ENCODE results near the gene KNDC1. TPM values are rescaled to one million over a fixed set of nuclear protein-coding genes. Genes with fewer than 3 reads are reported as not detected.

KNDC1 gene
- total RNA-seq, 4 donors from 2014 or later, result 3.7 to 5.9 (median 4.8) TPM

DNA sequence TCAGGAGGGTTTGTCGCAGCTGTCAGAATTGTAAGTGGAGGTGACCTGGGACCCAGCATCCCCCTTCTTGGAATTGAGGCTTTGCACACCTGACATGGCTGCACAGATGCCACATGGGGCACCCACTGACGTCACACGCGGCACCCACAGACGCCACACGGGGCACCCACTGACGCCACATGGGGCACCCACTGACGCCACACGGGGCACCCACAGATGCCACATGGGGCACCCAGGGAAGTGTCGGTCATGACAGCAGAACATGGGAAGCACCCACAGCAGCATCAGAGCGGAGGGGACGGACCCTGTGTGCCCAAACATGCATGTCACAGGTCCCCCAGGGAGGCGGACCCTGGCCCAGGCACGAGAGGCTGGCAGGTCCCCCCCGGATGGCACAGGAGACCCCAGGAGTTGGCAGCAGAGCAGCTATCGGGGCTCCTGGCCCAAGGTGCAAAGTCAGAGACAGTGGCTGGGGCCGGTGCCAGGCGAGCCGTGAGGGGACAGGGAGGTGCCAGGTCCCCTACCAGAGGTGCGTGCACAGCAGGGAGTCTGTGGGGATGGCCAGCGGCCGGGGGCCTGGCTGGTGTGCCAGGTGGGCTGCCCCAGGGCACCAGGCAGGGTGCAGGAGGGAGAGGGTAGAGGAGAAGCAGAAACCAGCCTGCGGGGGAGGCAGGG, 21.1 kb downstream of the KNDC1 start:
- H3K36me3 ChIP-seq, result no peaks in the 10 kb centered on the region
- no peak overlapping the region for H3K27ac ChIP-seq
- WGBS, 2 donors, result 87 to 89% methylated on average over 20 to 23 of the region's 23 CpGs
- no peak for DNase-seq (ENCODE audit: low spot score in 2 of 2)
- H3K4me3 ChIP-seq, result no peak overlapping the region
- TF ChIP-seq EP300 (IDR thresholded peaks at IDR 0.05) (no peak), POLR2A (IDR thresholded peaks at IDR 0.05) (no peak)
- TF ChIP-seq, protein P1, sequence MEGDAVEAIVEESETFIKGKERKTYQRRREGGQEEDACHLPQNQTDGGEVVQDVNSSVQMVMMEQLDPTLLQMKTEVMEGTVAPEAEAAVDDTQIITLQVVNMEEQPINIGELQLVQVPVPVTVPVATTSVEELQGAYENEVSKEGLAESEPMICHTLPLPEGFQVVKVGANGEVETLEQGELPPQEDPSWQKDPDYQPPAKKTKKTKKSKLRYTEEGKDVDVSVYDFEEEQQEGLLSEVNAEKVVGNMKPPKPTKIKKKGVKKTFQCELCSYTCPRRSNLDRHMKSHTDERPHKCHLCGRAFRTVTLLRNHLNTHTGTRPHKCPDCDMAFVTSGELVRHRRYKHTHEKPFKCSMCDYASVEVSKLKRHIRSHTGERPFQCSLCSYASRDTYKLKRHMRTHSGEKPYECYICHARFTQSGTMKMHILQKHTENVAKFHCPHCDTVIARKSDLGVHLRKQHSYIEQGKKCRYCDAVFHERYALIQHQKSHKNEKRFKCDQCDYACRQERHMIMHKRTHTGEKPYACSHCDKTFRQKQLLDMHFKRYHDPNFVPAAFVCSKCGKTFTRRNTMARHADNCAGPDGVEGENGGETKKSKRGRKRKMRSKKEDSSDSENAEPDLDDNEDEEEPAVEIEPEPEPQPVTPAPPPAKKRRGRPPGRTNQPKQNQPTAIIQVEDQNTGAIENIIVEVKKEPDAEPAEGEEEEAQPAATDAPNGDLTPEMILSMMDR (IDR thresholded peaks at IDR 0.05), result no peak
- H3K4me1 ChIP-seq, result no peaks in the 10 kb centered on the region
- no peaks in the 10 kb centered on the region for H3K9me3 ChIP-seq
- H3K27me3 ChIP-seq, result peaks cover 0 to 3% of the 10 kb centered on the region in 2 donors

- DNase-seq (ENCODE audit: low spot score in 2 of 2), result no peak
- 46 to 94% methylated on average over 4 to 6 of the region's 14 CpGs for WGBS, 2 donors
- H3K27ac ChIP-seq, result no peak overlapping the region
Observed at GRCh38 chr10:133182190-133182589, 22.2 kb downstream of the KNDC1 start.

GRCh38 chr10:133182791-133183645, 23.0 kb downstream of the KNDC1 start:
- no peak for DNase-seq (ENCODE audit: low spot score in 2 of 2)
- 88 to 91% methylated on average over 47 to 65 of the region's 66 CpGs for WGBS, 2 donors
- peaks cover 0 to 9% (median 0%) of the 10 kb centered on the region in 4 donors for H3K4me1 ChIP-seq
- no peak overlapping the region for H3K4me3 ChIP-seq
- H3K27ac ChIP-seq, result no peak overlapping the region
- peaks cover 0 to 4% of the 10 kb centered on the region in 2 donors for H3K27me3 ChIP-seq
- H3K9me3 ChIP-seq, result no peaks in the 10 kb centered on the region
- TF ChIP-seq, protein P1 (IDR thresholded peaks at IDR 0.05), result no peak
- no peak for TF ChIP-seq EP300 (IDR thresholded peaks at IDR 0.05)
- TF ChIP-seq POLR2A (IDR thresholded peaks at IDR 0.05), result no peak
- no peaks in the 10 kb centered on the region for H3K36me3 ChIP-seq

More at GRCh38 chr10:133182190-133182589, 22.2 kb downstream of the KNDC1 start:
- Histone ChIP-seq H3K4me3 (no peak overlapping the region), H3K36me3 (no peaks in the 10 kb centered on the region), H3K4me1 (peaks cover 0 to 9% (median 0%) of the 10 kb centered on the region in 4 donors), H3K27me3 (peaks cover 0 to 4% of the 10 kb centered on the region in 2 donors), H3K9me3 (no peaks in the 10 kb centered on the region)
- TF ChIP-seq EP300 (IDR thresholded peaks at IDR 0.05) (no peak), POLR2A (IDR thresholded peaks at IDR 0.05) (no peak)
- TF ChIP-seq, protein P1 (IDR thresholded peaks at IDR 0.05), result no peak

DNA sequence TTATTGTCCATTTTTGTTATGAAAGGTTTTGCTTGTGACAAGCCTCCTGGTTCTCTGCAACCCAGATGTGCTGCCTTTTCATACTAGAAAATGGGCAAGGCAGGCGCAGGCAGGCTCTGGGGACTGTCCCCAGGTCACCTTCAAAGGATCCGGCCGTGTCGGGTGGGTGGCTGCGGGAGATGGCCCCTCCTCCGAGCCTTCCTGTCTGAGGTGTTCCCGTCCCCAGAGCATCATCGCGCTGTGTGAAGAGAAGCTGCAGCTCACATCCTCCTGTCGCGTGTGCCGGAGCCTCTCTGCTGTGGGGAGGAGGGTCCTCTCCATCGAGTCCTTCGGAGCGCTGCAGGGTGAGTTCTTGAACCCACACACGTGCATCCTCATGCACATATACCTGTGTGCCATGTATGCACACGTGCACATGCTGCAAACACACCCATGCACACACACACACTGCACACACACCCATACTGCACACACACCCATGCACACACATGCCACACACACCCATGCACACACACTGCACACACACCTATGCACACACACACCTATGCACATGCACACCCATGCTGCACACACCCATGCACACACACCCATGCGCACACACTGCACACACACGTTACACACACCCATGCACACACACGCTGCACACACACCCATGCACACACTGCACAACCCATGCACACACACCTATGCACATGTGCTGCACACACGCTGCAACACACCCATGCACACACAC, 23.8 kb downstream of the KNDC1 start:
- Histone ChIP-seq H3K4me3 (no peak overlapping the region), H3K27ac (no peak overlapping the region), H3K9me3 (no peaks in the 10 kb centered on the region), H3K4me1 (peaks cover 0 to 9% (median 0%) of the 10 kb centered on the region in 4 donors), H3K27me3 (peaks cover 0 to 4% of the 10 kb centered on the region in 2 donors), H3K36me3 (no peaks in the 10 kb centered on the region)
- DNase-seq (ENCODE audit: low spot score in 2 of 2), result no peak
- TF ChIP-seq POLR2A (IDR thresholded peaks at IDR 0.05) (no peak), EP300 (IDR thresholded peaks at IDR 0.05) (no peak)
- TF ChIP-seq, protein P1 (IDR thresholded peaks at IDR 0.05), result no peak
- 75 to 76% methylated on average over 17 to 21 of the region's 21 CpGs for WGBS, 2 donors
